ENCODE measurements around the gene RPE. TPM values are rescaled to one million over a fixed set of nuclear protein-coding genes. Genes with fewer than 3 reads are reported as not detected.

Gene RPE
- polyA plus RNA-seq, 1 experiment: 73.3 TPM

DNA sequence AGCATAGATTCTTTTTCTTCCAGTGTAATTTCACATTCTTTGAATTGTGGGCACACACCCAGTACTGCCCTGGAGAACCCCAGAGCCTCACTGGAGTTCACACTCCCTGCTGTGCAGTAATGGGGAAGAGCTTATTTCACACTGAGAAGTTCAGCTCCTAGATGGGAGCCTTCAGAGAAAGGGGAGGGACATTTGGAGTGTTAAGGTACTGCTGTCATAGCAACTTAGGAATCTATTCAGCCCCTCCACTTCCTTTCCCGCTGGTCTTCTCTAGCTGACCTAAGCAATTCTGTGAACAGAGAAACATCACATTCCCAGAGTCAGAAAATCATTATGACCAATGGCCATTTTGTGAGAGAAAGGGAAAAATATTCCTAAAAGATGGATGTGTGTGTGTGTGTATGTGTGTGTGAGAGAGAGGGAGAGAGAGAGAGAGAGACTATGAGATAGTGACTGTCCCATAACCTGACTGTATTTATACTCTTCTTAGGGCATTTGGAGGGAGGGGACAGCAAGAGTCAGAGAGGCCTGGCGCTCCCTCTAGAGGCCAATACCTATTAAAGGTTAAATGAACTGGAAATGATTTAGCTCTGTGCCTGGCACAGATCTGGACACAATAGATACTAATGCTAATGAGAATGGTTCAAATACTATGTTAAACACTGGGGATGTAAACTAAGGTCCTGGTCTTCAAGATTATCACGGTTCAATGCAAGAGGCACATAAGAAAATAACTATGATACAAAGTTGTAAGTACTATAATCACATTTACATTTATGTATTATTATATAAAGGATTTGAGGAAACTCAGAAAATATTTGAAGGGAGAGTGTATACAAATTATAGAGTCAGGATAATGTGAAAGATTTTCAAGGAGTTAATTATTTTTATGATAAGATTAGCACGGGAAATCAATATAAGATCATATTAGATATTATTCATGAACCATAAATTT is 41.5 kb upstream of the RPE start:
- POLR2A ChIA-PET: no interaction called here
- TF ChIP-seq, protein P1, sequence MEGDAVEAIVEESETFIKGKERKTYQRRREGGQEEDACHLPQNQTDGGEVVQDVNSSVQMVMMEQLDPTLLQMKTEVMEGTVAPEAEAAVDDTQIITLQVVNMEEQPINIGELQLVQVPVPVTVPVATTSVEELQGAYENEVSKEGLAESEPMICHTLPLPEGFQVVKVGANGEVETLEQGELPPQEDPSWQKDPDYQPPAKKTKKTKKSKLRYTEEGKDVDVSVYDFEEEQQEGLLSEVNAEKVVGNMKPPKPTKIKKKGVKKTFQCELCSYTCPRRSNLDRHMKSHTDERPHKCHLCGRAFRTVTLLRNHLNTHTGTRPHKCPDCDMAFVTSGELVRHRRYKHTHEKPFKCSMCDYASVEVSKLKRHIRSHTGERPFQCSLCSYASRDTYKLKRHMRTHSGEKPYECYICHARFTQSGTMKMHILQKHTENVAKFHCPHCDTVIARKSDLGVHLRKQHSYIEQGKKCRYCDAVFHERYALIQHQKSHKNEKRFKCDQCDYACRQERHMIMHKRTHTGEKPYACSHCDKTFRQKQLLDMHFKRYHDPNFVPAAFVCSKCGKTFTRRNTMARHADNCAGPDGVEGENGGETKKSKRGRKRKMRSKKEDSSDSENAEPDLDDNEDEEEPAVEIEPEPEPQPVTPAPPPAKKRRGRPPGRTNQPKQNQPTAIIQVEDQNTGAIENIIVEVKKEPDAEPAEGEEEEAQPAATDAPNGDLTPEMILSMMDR (IDR thresholded peaks at IDR 0.05; ENCODE audit: low read depth, low read length): peak; percentile 70

DNA sequence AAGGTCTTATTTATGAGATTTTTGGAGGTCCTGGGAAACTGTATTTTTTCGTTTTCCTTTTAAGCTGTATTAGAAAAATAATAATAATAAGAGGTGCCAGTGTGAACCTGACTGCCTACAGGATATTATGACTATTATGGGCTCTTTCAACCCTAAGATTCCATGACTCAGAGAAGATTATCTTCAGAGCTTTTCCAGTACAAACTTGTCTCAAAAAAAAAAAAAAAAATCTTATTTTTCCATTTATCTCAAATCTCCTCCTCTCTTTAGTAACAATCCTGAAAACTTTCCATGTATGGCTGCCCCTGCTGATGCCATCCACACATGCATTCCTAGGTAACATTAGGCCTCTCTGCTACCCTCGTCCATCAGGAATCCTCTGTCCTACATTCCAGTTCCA is 36.7 kb upstream of the RPE start:
- no peak overlapping the region for H3K4me3 ChIP-seq (ENCODE audit: low read depth, low read length)
- no peak overlapping the region for H3K27ac ChIP-seq (ENCODE audit: low read depth, low read length)
- no peaks in the 10 kb centered on the region for H3K9me3 ChIP-seq (ENCODE audit: control insufficient read depth, insufficient read depth, low read length)
- ChIA-PET POLR2A (no interaction called here), CTCF (interaction anchor here (1.2 kb wide), 1 partner anchor 631 kb away, joined by 3 read pairs; no protein-coding TSS in a partner anchor)
- DNase-seq (ENCODE audit: low read depth, low spot score): no peak
- no peaks in the 10 kb centered on the region for H3K27me3 ChIP-seq (ENCODE audit: control insufficient read depth, insufficient read depth, low read length)
- TF ChIP-seq, protein P1 (IDR thresholded peaks at IDR 0.05; ENCODE audit: low read depth, low read length): no peak

More for the DNA sequence above, 41.5 kb upstream of the RPE start:
- no peaks in the 10 kb centered on the region for H3K27me3 ChIP-seq (ENCODE audit: control insufficient read depth, insufficient read depth, low read length)
- no peak overlapping the region for H3K4me3 ChIP-seq (ENCODE audit: low read depth, low read length)
- no peaks in the 10 kb centered on the region for H3K9me3 ChIP-seq (ENCODE audit: control insufficient read depth, insufficient read depth, low read length)
- no peak for DNase-seq (ENCODE audit: low read depth, low spot score)
- H3K27ac ChIP-seq (ENCODE audit: low read depth, low read length): no peak overlapping the region
- CTCF ChIA-PET: interaction anchor here (0.5 to 3.0 kb wide), 36 partner anchors 8 to 631 kb away, joined by 3 to 21 read pairs (median 4); no protein-coding TSS in a partner anchor

- CTCF ChIA-PET: interaction anchor here (0.9 to 2.2 kb wide), 4 partner anchors 8 to 32 kb away, joined by 3 to 8 read pairs (median 4); no protein-coding TSS in a partner anchor
- DNase-seq (ENCODE audit: low read depth, low spot score): no peak
- no peak overlapping the region for H3K27ac ChIP-seq (ENCODE audit: low read depth, low read length)
- POLR2A ChIA-PET: no interaction called here
- no peak overlapping the region for H3K4me3 ChIP-seq (ENCODE audit: low read depth, low read length)
- H3K9me3 ChIP-seq (ENCODE audit: control insufficient read depth, insufficient read depth, low read length): no peaks in the 10 kb centered on the region
- TF ChIP-seq, protein P1 (IDR thresholded peaks at IDR 0.05; ENCODE audit: low read depth, low read length): no peak
- H3K27me3 ChIP-seq (ENCODE audit: control insufficient read depth, insufficient read depth, low read length): no peaks in the 10 kb centered on the region
Measured at GRCh38 chr2:209969692-209970091, 32.7 kb upstream of the RPE start.

DNA sequence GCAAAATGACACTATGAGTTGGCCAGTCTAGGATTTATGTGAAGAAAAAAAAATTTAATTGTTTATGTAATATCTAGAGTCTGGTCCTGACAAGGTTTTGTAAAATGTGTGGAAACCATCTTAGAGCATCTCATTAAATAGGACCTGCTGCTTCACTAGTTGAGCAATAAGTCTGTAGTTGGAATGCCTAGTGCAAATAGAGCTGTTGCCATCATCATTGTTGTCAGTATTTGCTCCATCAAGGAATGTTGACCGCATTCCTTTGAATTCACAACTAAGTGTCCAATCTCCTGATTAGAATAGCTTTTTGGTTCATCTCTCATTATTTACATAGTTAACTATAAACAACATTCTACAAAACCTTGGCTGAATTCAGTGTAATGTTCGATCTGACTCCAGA is 32.2 kb upstream of the RPE start:
- TF ChIP-seq, protein P1 (IDR thresholded peaks at IDR 0.05; ENCODE audit: low read depth, low read length): no peak
- H3K27ac ChIP-seq (ENCODE audit: low read depth, low read length): no peak overlapping the region
- H3K27me3 ChIP-seq (ENCODE audit: control insufficient read depth, insufficient read depth, low read length): no peaks in the 10 kb centered on the region
- H3K4me3 ChIP-seq (ENCODE audit: low read depth, low read length): no peak overlapping the region
- no peak for DNase-seq (ENCODE audit: low read depth, low spot score)
- CTCF ChIA-PET: interaction anchor here (1.8 to 2.2 kb wide), 2 partner anchors 9 to 225 kb away, joined by 8 read pairs; no protein-coding TSS in a partner anchor
- H3K9me3 ChIP-seq (ENCODE audit: control insufficient read depth, insufficient read depth, low read length): no peaks in the 10 kb centered on the region
- POLR2A ChIA-PET: no interaction called here

DNA sequence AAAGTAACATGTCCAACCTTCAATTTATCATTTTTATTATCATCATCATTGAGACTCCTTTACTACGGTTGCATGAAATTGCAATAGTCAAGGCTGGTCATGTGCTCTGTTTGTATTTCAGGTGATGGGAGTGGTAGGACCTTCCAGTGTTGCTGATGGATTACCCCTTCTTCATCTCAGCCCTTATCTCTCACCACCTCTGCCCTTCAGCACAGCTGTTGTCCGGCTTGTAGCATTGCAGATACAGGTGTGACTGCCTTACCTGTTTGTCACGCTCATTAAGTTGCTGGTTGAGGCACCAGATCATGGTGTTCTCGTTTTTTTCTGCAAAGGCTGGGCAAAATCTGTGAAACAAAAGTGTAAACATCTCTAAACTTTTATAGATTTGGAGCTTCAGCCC is 31.7 kb upstream of the RPE start:
- no peaks in the 10 kb centered on the region for H3K27me3 ChIP-seq (ENCODE audit: control insufficient read depth, insufficient read depth, low read length)
- POLR2A ChIA-PET: no interaction called here
- H3K9me3 ChIP-seq (ENCODE audit: control insufficient read depth, insufficient read depth, low read length): no peaks in the 10 kb centered on the region
- no peak overlapping the region for H3K4me3 ChIP-seq (ENCODE audit: low read depth, low read length)
- no peak for DNase-seq (ENCODE audit: low read depth, low spot score)
- H3K27ac ChIP-seq (ENCODE audit: low read depth, low read length): no peak overlapping the region
- TF ChIP-seq, protein P1 (IDR thresholded peaks at IDR 0.05; ENCODE audit: low read depth, low read length): no peak
- CTCF ChIA-PET: interaction anchor here (0.7 to 2.2 kb wide), 5 partner anchors 9 to 490 kb away, joined by 4 to 8 read pairs (median 6); no protein-coding TSS in a partner anchor

All from AG04450 (cell line).